ENCODE results near the gene CCDC63. TPM values are rescaled to one million over a fixed set of nuclear protein-coding genes. Genes with fewer than 3 reads are reported as not detected.

Gene CCDC63
- total RNA-seq, 1 donor, result not detected

- no peak for TF ChIP-seq CTCF (IDR thresholded peaks at IDR 0.05; ENCODE audit: extremely low read depth, low read depth, low read length)
- Histone ChIP-seq H3K4me1 (ENCODE audit: insufficient read depth, low read length) (no peaks in the 10 kb centered on the region), H3K4me2 (ENCODE audit: insufficient read depth, low read length) (no peak overlapping the region), H3K79me2 (ENCODE audit: insufficient read depth, low read length) (no peaks in the 10 kb centered on the region), H2AFZ (ENCODE audit: low read length) (no peak overlapping the region), H4K20me1 (ENCODE audit: insufficient read depth, low read length) (no peaks in the 10 kb centered on the region), H3K27ac (ENCODE audit: low read depth, low read length) (no peak overlapping the region), H3K4me3 (ENCODE audit: insufficient read depth, low read length) (no peak overlapping the region), H3K27me3 (ENCODE audit: insufficient read depth, low read length) (no peaks in the 10 kb centered on the region), H3K9me3 (ENCODE audit: low read depth, low read length) (no peaks in the 10 kb centered on the region), H3K36me3 (ENCODE audit: insufficient read depth, low read length) (no peaks in the 10 kb centered on the region)
- DNase-seq (ENCODE audit: insufficient read length, low spot score, missing footprints), result no peak
These were observed 54.6 kb downstream of the CCDC63 start for GRCh38 chr12:110901401-110901800.

GRCh38 chr12:110903511-110903910 lies 56.7 kb downstream of the CCDC63 start:
- H3K9me3 ChIP-seq (ENCODE audit: low read depth, low read length), result no peaks in the 10 kb centered on the region
- no peaks in the 10 kb centered on the region for H3K79me2 ChIP-seq (ENCODE audit: insufficient read depth, low read length)
- no peak overlapping the region for H3K4me2 ChIP-seq (ENCODE audit: insufficient read depth, low read length)
- H2AFZ ChIP-seq (ENCODE audit: low read length), result no peak overlapping the region
- H3K4me3 ChIP-seq (ENCODE audit: insufficient read depth, low read length), result no peak overlapping the region
- no peak overlapping the region for H3K27ac ChIP-seq (ENCODE audit: low read depth, low read length)
- no peaks in the 10 kb centered on the region for H3K36me3 ChIP-seq (ENCODE audit: insufficient read depth, low read length)
- H3K27me3 ChIP-seq (ENCODE audit: insufficient read depth, low read length), result no peaks in the 10 kb centered on the region
- no peaks in the 10 kb centered on the region for H3K4me1 ChIP-seq (ENCODE audit: insufficient read depth, low read length)
- peak; percentile 18 for DNase-seq (ENCODE audit: insufficient read length, low spot score, missing footprints)
- no peaks in the 10 kb centered on the region for H4K20me1 ChIP-seq (ENCODE audit: insufficient read depth, low read length)
- no peak for TF ChIP-seq CTCF (IDR thresholded peaks at IDR 0.05; ENCODE audit: extremely low read depth, low read depth, low read length)

GRCh38 chr12:110906083-110906482 lies 59.3 kb downstream of the CCDC63 start:
- H4K20me1 ChIP-seq (ENCODE audit: insufficient read depth, low read length), result no peaks in the 10 kb centered on the region
- no peak overlapping the region for H2AFZ ChIP-seq (ENCODE audit: low read length)
- H3K27ac ChIP-seq (ENCODE audit: low read depth, low read length), result no peak overlapping the region
- H3K4me3 ChIP-seq (ENCODE audit: insufficient read depth, low read length), result no peak overlapping the region
- H3K4me2 ChIP-seq (ENCODE audit: insufficient read depth, low read length), result no peak overlapping the region
- no peaks in the 10 kb centered on the region for H3K9me3 ChIP-seq (ENCODE audit: low read depth, low read length)
- no peaks in the 10 kb centered on the region for H3K36me3 ChIP-seq (ENCODE audit: insufficient read depth, low read length)
- H3K79me2 ChIP-seq (ENCODE audit: insufficient read depth, low read length), result no peaks in the 10 kb centered on the region
- TF ChIP-seq CTCF (IDR thresholded peaks at IDR 0.05; ENCODE audit: extremely low read depth, low read depth, low read length), result no peak
- no peaks in the 10 kb centered on the region for H3K4me1 ChIP-seq (ENCODE audit: insufficient read depth, low read length)
- DNase-seq (ENCODE audit: insufficient read length, low spot score, missing footprints), result peak; percentile 11
- H3K27me3 ChIP-seq (ENCODE audit: insufficient read depth, low read length), result peaks cover 3% of the 10 kb centered on the region

GRCh38 chr12:110906516-110906915 lies 59.7 kb downstream of the CCDC63 start:
- Histone ChIP-seq H4K20me1 (ENCODE audit: insufficient read depth, low read length) (no peaks in the 10 kb centered on the region), H3K4me1 (ENCODE audit: insufficient read depth, low read length) (no peaks in the 10 kb centered on the region), H3K9me3 (ENCODE audit: low read depth, low read length) (no peaks in the 10 kb centered on the region), H3K36me3 (ENCODE audit: insufficient read depth, low read length) (no peaks in the 10 kb centered on the region), H3K27me3 (ENCODE audit: insufficient read depth, low read length) (peaks cover 3% of the 10 kb centered on the region), H3K79me2 (ENCODE audit: insufficient read depth, low read length) (no peaks in the 10 kb centered on the region), H3K27ac (ENCODE audit: low read depth, low read length) (no peak overlapping the region), H3K4me3 (ENCODE audit: insufficient read depth, low read length) (no peak overlapping the region), H3K4me2 (ENCODE audit: insufficient read depth, low read length) (no peak overlapping the region), H2AFZ (ENCODE audit: low read length) (no peak overlapping the region)
- no peak for TF ChIP-seq CTCF (IDR thresholded peaks at IDR 0.05; ENCODE audit: extremely low read depth, low read depth, low read length)
- DNase-seq (ENCODE audit: insufficient read length, low spot score, missing footprints), result no peak
